ENCODE data around the gene TAF4. TPM values are rescaled to one million over a fixed set of nuclear protein-coding genes. Genes with fewer than 3 reads are reported as not detected.

The TAF4 gene
- total RNA-seq, 1 experiment from 2014 or later = 21.0 TPM

- no peaks in the 10 kb centered on the region for H3K36me3 ChIP-seq (ENCODE audit: control insufficient read depth, insufficient read depth, low read length)
- ChIA-PET POLR2A (interaction anchor here (0.5 kb wide), 1 partner anchor 50 kb away, joined by 5 read pairs; no protein-coding TSS in a partner anchor), CTCF (interaction anchor here (0.5 to 0.6 kb wide), 2 partner anchors 37 to 77 kb away, joined by 3 to 5 read pairs; no protein-coding TSS in a partner anchor)
- no peaks in the 10 kb centered on the region for H3K9me3 ChIP-seq (ENCODE audit: control insufficient read depth, insufficient read depth, low read depth, low read length)
- DNase-seq (ENCODE audit: low read depth, low spot score) (no peak), ATAC-seq (no peak)
- intact Hi-C loops (cut with micrococcal nuclease; ENCODE audit: unreplicated experiment) (loop anchor here (2.0 to 5.0 kb wide), 2 partner anchors 22 to 70 kb away; no protein-coding TSS in a partner anchor), in situ Hi-C loops (cut with HindIII; ENCODE audit: low pct_unique_long_range_greater_than_20kb, low sequenced_read_pairs) (no loop called here)
- H3K4me3 ChIP-seq (ENCODE audit: low read depth in 2 of 2, low read length in 2 of 2) = peak overlapping the region; percentile 52 to 63
- BruUV-seq (replicated peaks) = TSS peak; percentile 95
- no peak for TF ChIP-seq REST (IDR thresholded peaks at IDR 0.05; ENCODE audit: insufficient read depth in 1 of 2, low read depth in 2 of 2, low read length in 1 of 2)
- H3K27me3 ChIP-seq (ENCODE audit: control insufficient read depth, insufficient read depth, low read length) = no peaks in the 10 kb centered on the region
- H3K4me1 ChIP-seq (ENCODE audit: control insufficient read depth, insufficient read depth, low read length) = peaks cover 25% of the 10 kb centered on the region
- H3K27ac ChIP-seq (ENCODE audit: low read length) = peak overlapping the region; percentile 88
Observed at GRCh38 chr20:62066983-62067433, 1.3 kb upstream of the TAF4 start.

- CTCF ChIA-PET = interaction anchor here (0.5 to 0.6 kb wide), 2 partner anchors 38 to 78 kb away, joined by 3 to 5 read pairs; no protein-coding TSS in a partner anchor
- peaks cover 27% of the 10 kb centered on the region for H3K4me1 ChIP-seq (ENCODE audit: control insufficient read depth, insufficient read depth, low read length)
- POLR2A ChIA-PET = no interaction called here
- DNase-seq (ENCODE audit: low read depth, low spot score) (no peak), ATAC-seq (peak; percentile 65)
- H3K27me3 ChIP-seq (ENCODE audit: control insufficient read depth, insufficient read depth, low read length) = no peaks in the 10 kb centered on the region
- H3K4me3 ChIP-seq (ENCODE audit: low read depth in 2 of 2, low read length in 2 of 2) = peak overlapping the region; percentile 52 to 63
- TF ChIP-seq POLR2AphosphoS5 (IDR thresholded peaks at IDR 0.05; ENCODE audit: low read depth, low read length) (peak; percentile 3; the same call in 1 of the 2 replicates), TCF7L2 (IDR thresholded peaks at IDR 0.05; ENCODE audit: low read depth, low read length) (no peak), CTCF (IDR thresholded peaks at IDR 0.05) (no peak), SIN3A (IDR thresholded peaks at IDR 0.05; ENCODE audit: borderline replicate concordance, insufficient read depth, low read depth, low read length) (no peak), REST (IDR thresholded peaks at IDR 0.05; ENCODE audit: insufficient read depth in 1 of 2, low read depth in 2 of 2, low read length in 1 of 2) (no peak)
- H3K9me3 ChIP-seq (ENCODE audit: control insufficient read depth, insufficient read depth, low read depth, low read length) = no peaks in the 10 kb centered on the region
- no TSS peak for BruUV-seq (replicated peaks)
- H3K27ac ChIP-seq (ENCODE audit: low read length) = peak overlapping the region; percentile 88
- no peaks in the 10 kb centered on the region for H3K36me3 ChIP-seq (ENCODE audit: control insufficient read depth, insufficient read depth, low read length)
- intact Hi-C loops (cut with micrococcal nuclease; ENCODE audit: unreplicated experiment) = loop anchor here (2.0 to 5.0 kb wide), 2 partner anchors 22 to 71 kb away; no protein-coding TSS in a partner anchor
- in situ Hi-C loops (cut with HindIII; ENCODE audit: low pct_unique_long_range_greater_than_20kb, low sequenced_read_pairs) = no loop called here
Observed at GRCh38 chr20:62066339-62066982, 780 bp upstream of the TAF4 start.

Data from Panc1 (cell line).